Endothelial cell of hepatic sinusoid (primary cell): ENCODE results near the gene FLVCR2.
"Not testable (repeated sequence)": the region's sequence is repeated elsewhere in the genome, so short reads cannot be mapped to it uniquely, and the experiment has no call there.

ENCODE experiments used
- in situ Hi-C: cut with HindIII; loops from 2 replicates; pipeline ENCODE4 v1.10.0; 2017; ENCODE audit warnings: low sequenced_read_pairs

The FLVCR2 gene

GRCh38 chr14:75589931-75590330 is 11.5 kb downstream of the FLVCR2 start:
- in situ Hi-C loops, result no loop called here

GRCh38 chr14:75591331-75591946 is 13.0 kb downstream of the FLVCR2 start:
- in situ Hi-C loops, result no loop called here

- in situ Hi-C loops, result no loop called here
These were observed 13.7 kb downstream of the FLVCR2 start for GRCh38 chr14:75591987-75592575.

GRCh38 chr14:75595226-75595625 is 16.8 kb downstream of the FLVCR2 start:
- in situ Hi-C loops, result no loop called here

- in situ Hi-C loops, result no loop called here
These were observed 18.7 kb downstream of the FLVCR2 start for GRCh38 chr14:75597149-75597548.

- in situ Hi-C loops, result not testable (repeated sequence)
These were observed 21.7 kb downstream of the FLVCR2 start for GRCh38 chr14:75600100-75600499.

- in situ Hi-C loops, result not testable (repeated sequence)
These were observed 22.6 kb downstream of the FLVCR2 start for GRCh38 chr14:75601061-75601460.

GRCh38 chr14:75602503-75602902 is 24.1 kb downstream of the FLVCR2 start:
- in situ Hi-C loops, result no loop called here

- in situ Hi-C loops, result no loop called here
These were observed 26.8 kb downstream of the FLVCR2 start for GRCh38 chr14:75604979-75605851.

GRCh38 chr14:75605916-75606315 is 27.5 kb downstream of the FLVCR2 start:
- in situ Hi-C loops, result no loop called here

GRCh38 chr14:75607044-75607443 is 28.6 kb downstream of the FLVCR2 start:
- in situ Hi-C loops, result no loop called here

GRCh38 chr14:75607842-75608640 is 29.6 kb downstream of the FLVCR2 start:
- in situ Hi-C loops, result no loop called here

- in situ Hi-C loops, result no loop called here
These were observed 30.7 kb downstream of the FLVCR2 start for GRCh38 chr14:75609116-75609515.

GRCh38 chr14:75609606-75610475 is 31.4 kb downstream of the FLVCR2 start:
- in situ Hi-C loops, result no loop called here

GRCh38 chr14:75610834-75611233 is 32.4 kb downstream of the FLVCR2 start:
- in situ Hi-C loops, result no loop called here

- in situ Hi-C loops, result no loop called here
These were observed 33.7 kb downstream of the FLVCR2 start for GRCh38 chr14:75612157-75612556.

- in situ Hi-C loops, result no loop called here
These were observed 35.8 kb downstream of the FLVCR2 start for GRCh38 chr14:75614179-75614578.

- in situ Hi-C loops, result no loop called here
These were observed 36.8 kb downstream of the FLVCR2 start for GRCh38 chr14:75615200-75615599.

GRCh38 chr14:75619548-75619947 is 41.1 kb downstream of the FLVCR2 start:
- in situ Hi-C loops, result no loop called here

GRCh38 chr14:75625034-75625433 is 46.6 kb downstream of the FLVCR2 start:
- in situ Hi-C loops, result no loop called here
